GM12878 (cell line): ENCODE measurements around the gene SKIC8.

Experiments used
- BCL11A ChIP-seq: IDR thresholded peaks from 2 replicates; pipeline ENCODE4 v1.6.1; 2011; ENCODE audit warnings: low read depth, low read length
- CTCF ChIP-seq, 3 experiments: IDR thresholded peaks in 2 of 3; conservative IDR thresholded peaks in 1 of 3; 2 replicates each; pipeline ENCODE4 v1.5.1; 2011; ENCODE audit warnings: low read depth in 3 of 3, low read length in 3 of 3, mild to moderate bottlenecking in 3 of 3, control low read depth in 2 of 3, moderate library complexity in 2 of 3, inconsistent platforms in 1 of 3, mixed read lengths in 1 of 3; ENCODE audit not compliant: control insufficient read depth in 2 of 3, insufficient read depth in 1 of 3; ENCODE audit errors: extremely low read depth in 1 of 3
- EZH2 ChIP-seq: IDR thresholded peaks from 2 replicates; pipeline ENCODE4 v1.6.1; 2012; ENCODE audit warnings: low read depth, mild to moderate bottlenecking, control low read depth, inconsistent platforms, low read length, borderline replicate concordance; ENCODE audit not compliant: control insufficient read depth
- MYC ChIP-seq: IDR thresholded peaks from 2 replicates; pipeline ENCODE4 v1.6.1; 2011; ENCODE audit warnings: mild to moderate bottlenecking, low read length, moderate library complexity, inconsistent platforms; ENCODE audit not compliant: insufficient read depth, insufficient replicate concordance, insufficient read length, severe bottlenecking
- NKRF ChIP-seq: fragments of 450-650 bp; conservative IDR thresholded peaks from 2 replicates; pipeline ENCODE4 v1.6.1; 2017; ENCODE audit warnings: mild to moderate bottlenecking, moderate library complexity
- NR2C2 ChIP-seq: IDR thresholded peaks from 2 replicates; pipeline ENCODE4 v1.6.1; 2011; ENCODE audit warnings: borderline replicate concordance, low read depth; ENCODE audit not compliant: control insufficient read depth, insufficient read length
- POLR2A ChIP-seq: IDR thresholded peaks from 2 replicates; pipeline ENCODE4 v1.6.1; 2011; ENCODE audit warnings: low read depth, mild to moderate bottlenecking, low read length
- POLR2AphosphoS5 ChIP-seq: IDR thresholded peaks from 2 replicates; pipeline ENCODE4 v1.6.1; 2011; ENCODE audit warnings: mild to moderate bottlenecking, low read length, inconsistent platforms
- RELB ChIP-seq: fragments of 450-650 bp; IDR thresholded peaks from 2 replicates; pipeline ENCODE4 v1.6.1; 2017; ENCODE audit warnings: low read depth, mild to moderate bottlenecking, moderate library complexity
- SUZ12 ChIP-seq: fragments of 200-600 bp; sonication (generic); IDR thresholded peaks from one replicate; pipeline ENCODE4 v1.6.1; 2018; ENCODE audit warnings: antibody characterized with exemption, mild to moderate bottlenecking; ENCODE audit not compliant: unreplicated experiment
- ZBTB4 ChIP-seq: fragments of 450-650 bp; formaldehyde crosslinking; IDR thresholded peaks from 2 replicates; pipeline ENCODE4 v1.4.0; 2022; ENCODE audit warnings: mild to moderate bottlenecking, moderate library complexity

- TF ChIP-seq RELB: no peak
- no peak for TF ChIP-seq SUZ12
- no peak for TF ChIP-seq POLR2AphosphoS5
- TF ChIP-seq ZBTB4 (CRISPR knock-in tag): no peak
- TF ChIP-seq NKRF: no peak
- TF ChIP-seq CTCF (IDR thresholded peaks at IDR 0.05 in 2 of 3, conservative IDR thresholded peaks at IDR 0.05 in 1 of 3; ENCODE audit: control insufficient read depth in 2 of 3, extremely low read depth in 1 of 3, insufficient read depth in 1 of 3, low read depth in 3 of 3, low read length in 3 of 3): no peak
- no peak for TF ChIP-seq MYC
- no peak for TF ChIP-seq POLR2A
- TF ChIP-seq BCL11A: no peak
- no peak for TF ChIP-seq EZH2
- no peak for TF ChIP-seq NR2C2
These were observed 43.4 kb downstream of the SKIC8 start for GRCh38 chr15:78256044-78256437.
